Uterus (tissue), 2 donors: ENCODE results near the gene BARHL1.

ENCODE experiments used
- POLR2A ChIP-seq, 2 donors: fragments of 450-650 bp; IDR thresholded peaks; one replicate each; pipeline ENCODE4 v1.6.1; 2016; ENCODE audit warnings: antibody characterized with exemption in 2 of 2, mild to moderate bottlenecking in 1 of 2, moderate library complexity in 1 of 2
- TF ChIP-seq, protein P1 (sequence below), 4 experiments: fragments of 200-600 bp in 2 of 4; fragments of 450-650 bp in 2 of 4; sonication (generic) in 2 of 4; IDR thresholded peaks; one replicate each; pipeline ENCODE4 v1.5.1; 2016 to 2019; ENCODE audit warnings: antibody characterized with exemption in 4 of 4, mild to moderate bottlenecking in 2 of 4, moderate library complexity in 1 of 4

DNA sequence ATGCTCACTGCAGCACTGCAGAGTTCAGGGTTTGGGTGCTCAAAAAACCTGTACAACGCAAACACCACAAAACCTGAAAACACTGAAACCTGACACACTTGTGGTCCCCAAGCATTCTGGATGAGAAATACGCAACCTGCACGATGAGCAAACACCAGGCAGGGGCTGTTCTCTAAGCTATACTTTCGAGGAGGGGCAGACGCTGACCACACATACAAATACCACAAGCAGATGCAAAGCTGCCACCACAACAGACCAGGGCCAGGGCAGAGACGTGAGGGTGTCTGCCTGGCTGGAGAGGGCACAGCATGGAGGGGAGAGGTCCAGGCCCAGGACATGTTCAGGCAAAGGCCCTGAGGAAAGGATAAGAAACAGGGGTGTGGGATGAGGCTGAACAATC, 23.0 kb downstream of the BARHL1 start:
- TF ChIP-seq, protein P1, sequence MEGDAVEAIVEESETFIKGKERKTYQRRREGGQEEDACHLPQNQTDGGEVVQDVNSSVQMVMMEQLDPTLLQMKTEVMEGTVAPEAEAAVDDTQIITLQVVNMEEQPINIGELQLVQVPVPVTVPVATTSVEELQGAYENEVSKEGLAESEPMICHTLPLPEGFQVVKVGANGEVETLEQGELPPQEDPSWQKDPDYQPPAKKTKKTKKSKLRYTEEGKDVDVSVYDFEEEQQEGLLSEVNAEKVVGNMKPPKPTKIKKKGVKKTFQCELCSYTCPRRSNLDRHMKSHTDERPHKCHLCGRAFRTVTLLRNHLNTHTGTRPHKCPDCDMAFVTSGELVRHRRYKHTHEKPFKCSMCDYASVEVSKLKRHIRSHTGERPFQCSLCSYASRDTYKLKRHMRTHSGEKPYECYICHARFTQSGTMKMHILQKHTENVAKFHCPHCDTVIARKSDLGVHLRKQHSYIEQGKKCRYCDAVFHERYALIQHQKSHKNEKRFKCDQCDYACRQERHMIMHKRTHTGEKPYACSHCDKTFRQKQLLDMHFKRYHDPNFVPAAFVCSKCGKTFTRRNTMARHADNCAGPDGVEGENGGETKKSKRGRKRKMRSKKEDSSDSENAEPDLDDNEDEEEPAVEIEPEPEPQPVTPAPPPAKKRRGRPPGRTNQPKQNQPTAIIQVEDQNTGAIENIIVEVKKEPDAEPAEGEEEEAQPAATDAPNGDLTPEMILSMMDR (IDR thresholded peaks at IDR 0.05): no peak
- no peak for TF ChIP-seq POLR2A (IDR thresholded peaks at IDR 0.05)
